Smooth muscle cell (in vitro differentiated cells): ENCODE results near the gene H2BW2. TPM values are rescaled to one million over a fixed set of nuclear protein-coding genes. Genes with fewer than 3 reads are reported as not detected.

Experiments used
- DNase-seq: peaks from one replicate; lab custom pipeline; 2025; ENCODE audit not compliant: unreplicated experiment; lab: John Stamatoyannopoulos, UW
- H2AFZ ChIP-seq: fragments of 200-600 bp; sonication (generic); 2 replicates; pipeline ENCODE4 v1.6.0; 2016; ENCODE audit warnings: antibody characterized with exemption, low read depth, mild to moderate bottlenecking
- H3F3A ChIP-seq: fragments of 200-600 bp; sonication (generic); 2 replicates; pipeline ENCODE4 v1.6.0; 2017; ENCODE audit warnings: antibody characterized with exemption, low read depth
- H3K27ac ChIP-seq: fragments of 200-600 bp; sonication (generic); 2 replicates; pipeline ENCODE4 v1.5.1; 2016; ENCODE audit warnings: low read depth, mild to moderate bottlenecking
- H3K27me3 ChIP-seq: fragments of 200-600 bp; sonication (generic); 2 replicates; pipeline ENCODE4 v1.6.1; 2016; ENCODE audit warnings: low read depth, mild to moderate bottlenecking
- H3K36me3 ChIP-seq: fragments of 200-600 bp; sonication (generic); 2 replicates; pipeline ENCODE4 v1.5.1; 2016; ENCODE audit warnings: low read depth
- H3K4me1 ChIP-seq: fragments of 200-600 bp; sonication (generic); 2 replicates; pipeline ENCODE4 v1.5.1; 2016; ENCODE audit warnings: low read depth
- H3K4me2 ChIP-seq: fragments of 200-600 bp; sonication (generic); 2 replicates; pipeline ENCODE4 v1.6.0; 2016; ENCODE audit warnings: mild to moderate bottlenecking
- H3K4me3 ChIP-seq: fragments of 200-600 bp; sonication (generic); 2 replicates; pipeline ENCODE4 v1.5.1; 2016; ENCODE audit warnings: mild to moderate bottlenecking
- H3K79me2 ChIP-seq: fragments of 200-600 bp; sonication (generic); 2 replicates; pipeline ENCODE4 v1.6.0; 2016; ENCODE audit warnings: low read depth, mild to moderate bottlenecking
- H3K9ac ChIP-seq: fragments of 200-600 bp; sonication (generic); 2 replicates; pipeline ENCODE4 v1.6.0; 2016; ENCODE audit warnings: low read depth
- H3K9me3 ChIP-seq: fragments of 200-600 bp; sonication (generic); replicated peaks from 2 replicates; pipeline ENCODE4 v1.5.1; 2016; ENCODE audit warnings: low read depth
- H4K20me1 ChIP-seq: fragments of 200-600 bp; sonication (generic); 2 replicates; pipeline ENCODE4 v1.6.0; 2016; ENCODE audit warnings: low read depth
- WGBS: methylation state at CpG from one replicate; pipeline ENCODE4 v1.1.7; 2016; ENCODE audit warnings: low lambda C conversion rate; 5-methylcytosine and 5-hydroxymethylcytosine counted together
- polyA plus RNA-seq: library from polyadenylated mRNA; unstranded; fragments of >200 nt; fragmentation: Nextera tagmentation; extraction: Ambion mirVana; gene quantifications from 2 replicates; pipeline ENCODE4 v1.2.1, GENCODE V29; 2016
- total RNA-seq: library from RNA; depleted of rRNA; stranded (reverse); fragments of >200 nt; gene quantifications from 2 replicates; pipeline ENCODE4 v1.2.3, GENCODE V29; 2014
- TF ChIP-seq, protein P1 (sequence below): fragments of 200-600 bp; sonication (generic); IDR thresholded peaks from 2 replicates; pipeline ENCODE4 v1.5.1; 2017; ENCODE audit warnings: borderline replicate concordance, mild to moderate bottlenecking, antibody characterized with exemption; ENCODE audit not compliant: insufficient read depth, poor library complexity, severe bottlenecking

H2BW2 gene
- total RNA-seq (0.13 TPM in 1 of 2 replicates, not detected in the other), polyA plus RNA-seq (not detected in 2 replicates)

GRCh38 chrX:104039689-104040505 is at the start of gene H2BW2:
TSS of gene H2BW2 (plus strand) at chrX:104039956. CDS start at chrX:104039995, 39 bp downstream.
- Histone ChIP-seq H3K4me1 (no peaks in the 10 kb centered on the region), H2AFZ (no peak within 1 kb of the TSS), H3F3A (no peaks in the 10 kb centered on the region), H3K27ac (no peak within 1 kb of the TSS), H3K9me3 (no peaks in the 10 kb centered on the region), H3K36me3 (no peaks in the 10 kb centered on the region), H3K4me3 (no peak within 1 kb of the TSS), H3K27me3 (no peaks in the 10 kb centered on the region), H3K9ac (no peak within 1 kb of the TSS), H3K79me2 (no peaks in the 10 kb centered on the region), H4K20me1 (no peaks in the 10 kb centered on the region), H3K4me2 (no peak within 1 kb of the TSS)
- TF ChIP-seq, protein P1, sequence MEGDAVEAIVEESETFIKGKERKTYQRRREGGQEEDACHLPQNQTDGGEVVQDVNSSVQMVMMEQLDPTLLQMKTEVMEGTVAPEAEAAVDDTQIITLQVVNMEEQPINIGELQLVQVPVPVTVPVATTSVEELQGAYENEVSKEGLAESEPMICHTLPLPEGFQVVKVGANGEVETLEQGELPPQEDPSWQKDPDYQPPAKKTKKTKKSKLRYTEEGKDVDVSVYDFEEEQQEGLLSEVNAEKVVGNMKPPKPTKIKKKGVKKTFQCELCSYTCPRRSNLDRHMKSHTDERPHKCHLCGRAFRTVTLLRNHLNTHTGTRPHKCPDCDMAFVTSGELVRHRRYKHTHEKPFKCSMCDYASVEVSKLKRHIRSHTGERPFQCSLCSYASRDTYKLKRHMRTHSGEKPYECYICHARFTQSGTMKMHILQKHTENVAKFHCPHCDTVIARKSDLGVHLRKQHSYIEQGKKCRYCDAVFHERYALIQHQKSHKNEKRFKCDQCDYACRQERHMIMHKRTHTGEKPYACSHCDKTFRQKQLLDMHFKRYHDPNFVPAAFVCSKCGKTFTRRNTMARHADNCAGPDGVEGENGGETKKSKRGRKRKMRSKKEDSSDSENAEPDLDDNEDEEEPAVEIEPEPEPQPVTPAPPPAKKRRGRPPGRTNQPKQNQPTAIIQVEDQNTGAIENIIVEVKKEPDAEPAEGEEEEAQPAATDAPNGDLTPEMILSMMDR = no peak
- 91% methylated on average over 39 of the region's 39 CpGs for WGBS
- DNase-seq = no peak

DNA sequence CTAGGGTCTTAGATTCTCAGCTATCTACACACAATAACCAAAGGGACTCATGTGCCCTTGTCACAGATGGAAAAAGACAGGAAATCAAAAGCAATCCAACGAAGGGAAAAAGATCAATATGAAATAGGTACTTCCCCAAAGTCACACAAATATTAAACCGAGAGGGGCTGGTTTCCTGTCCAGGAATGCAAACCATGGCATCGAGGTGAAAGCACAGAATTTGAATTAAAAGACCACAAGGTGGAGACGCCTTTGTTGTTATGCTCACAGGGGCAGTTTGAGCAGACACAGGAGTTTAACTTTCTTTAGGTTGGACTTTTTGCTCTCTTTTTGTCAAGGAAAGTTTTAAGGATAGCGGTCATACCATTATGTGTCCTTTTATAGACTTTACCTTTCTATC is 40.5 kb upstream of the H2BW2 start:
- Histone ChIP-seq H3K9me3 (no peaks in the 10 kb centered on the region), H2AFZ (no peak overlapping the region), H3K4me2 (no peak overlapping the region), H3K79me2 (no peaks in the 10 kb centered on the region), H3K27me3 (no peaks in the 10 kb centered on the region), H3K36me3 (no peaks in the 10 kb centered on the region), H3F3A (no peaks in the 10 kb centered on the region), H4K20me1 (no peaks in the 10 kb centered on the region), H3K9ac (no peak overlapping the region), H3K4me3 (no peak overlapping the region), H3K27ac (no peak overlapping the region), H3K4me1 (no peaks in the 10 kb centered on the region)
- TF ChIP-seq, protein P1 = no peak
- no peak for DNase-seq
- 65% methylated on average over 5 of the region's 5 CpGs for WGBS

- H3K9ac ChIP-seq = no peak overlapping the region
- H3K79me2 ChIP-seq = no peaks in the 10 kb centered on the region
- no peak overlapping the region for H3K4me2 ChIP-seq
- no peaks in the 10 kb centered on the region for H3K9me3 ChIP-seq
- H3K4me1 ChIP-seq = no peaks in the 10 kb centered on the region
- no peak overlapping the region for H3K27ac ChIP-seq
- DNase-seq = no peak
- no peaks in the 10 kb centered on the region for H3K36me3 ChIP-seq
- no peaks in the 10 kb centered on the region for H3K27me3 ChIP-seq
- H2AFZ ChIP-seq = no peak overlapping the region
- no peaks in the 10 kb centered on the region for H3F3A ChIP-seq
- WGBS = 64% methylated on average over 5 of the region's 5 CpGs
- no peaks in the 10 kb centered on the region for H4K20me1 ChIP-seq
- no peak overlapping the region for H3K4me3 ChIP-seq
- TF ChIP-seq, protein P1 = no peak
Measured at GRCh38 chrX:104008831-104009230, 30.9 kb upstream of the H2BW2 start.

DNA sequence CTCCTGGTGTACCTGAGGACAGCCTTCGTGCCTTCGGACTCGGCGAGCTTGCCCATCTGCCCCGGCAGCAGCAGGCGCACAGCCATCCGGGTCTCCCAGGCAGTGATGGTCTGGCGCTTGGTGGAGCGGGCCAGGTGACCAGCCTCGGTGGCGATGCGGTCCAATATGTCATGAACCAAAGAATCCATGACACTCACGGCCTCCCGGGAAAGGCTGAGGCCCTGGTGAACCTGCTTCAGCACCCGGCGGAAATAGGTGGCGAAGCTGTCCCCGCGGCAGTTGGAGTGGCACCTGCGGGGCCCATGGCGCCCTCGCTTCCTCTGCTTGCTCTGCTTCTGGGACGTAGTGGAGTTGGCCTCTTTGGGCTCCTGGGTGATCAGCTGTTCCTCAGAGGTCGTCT is 26.6 kb upstream of the H2BW2 start:
- Histone ChIP-seq H3K79me2 (no peaks in the 10 kb centered on the region), H3K36me3 (no peaks in the 10 kb centered on the region), H3K27ac (no peak overlapping the region), H3K4me2 (no peak overlapping the region), H2AFZ (no peak overlapping the region), H4K20me1 (no peaks in the 10 kb centered on the region), H3K4me3 (no peak overlapping the region), H3K9me3 (no peaks in the 10 kb centered on the region), H3K9ac (no peak overlapping the region), H3F3A (no peaks in the 10 kb centered on the region), H3K4me1 (no peaks in the 10 kb centered on the region), H3K27me3 (no peaks in the 10 kb centered on the region)
- TF ChIP-seq, protein P1 = no peak
- WGBS = 93% methylated on average over 24 of the region's 24 CpGs
- DNase-seq = no peak
